Osteoblast (primary cell): ENCODE data around the gene CCDC167. TPM values are rescaled to one million over a fixed set of nuclear protein-coding genes. Genes with fewer than 3 reads are reported as not detected.
A peak's percentile ranks its signal among the peaks of the same experiment; 100 is the strongest.

Source experiments
- DNase-seq: peaks from one replicate; pipeline ENCODE4 v3.0.0; 2011; ENCODE audit warnings: low spot score, mixed read lengths; ENCODE audit not compliant: insufficient read length; ENCODE audit errors: missing footprints
- H2AFZ ChIP-seq: 2 replicates; pipeline ENCODE4 v1.6.0; 2011; ENCODE audit warnings: mild to moderate bottlenecking, low read length
- H3K27ac ChIP-seq: 2 replicates; pipeline ENCODE4 v1.5.1; 2011; ENCODE audit warnings: mild to moderate bottlenecking, low read depth, low read length, moderate library complexity
- H3K27me3 ChIP-seq: 2 replicates; pipeline ENCODE4 v1.6.0; 2012; ENCODE audit warnings: mild to moderate bottlenecking, control low read depth, inconsistent platforms, low read length, moderate library complexity; ENCODE audit not compliant: insufficient read depth
- H3K36me3 ChIP-seq: 2 replicates; pipeline ENCODE4 v1.5.1; 2011; ENCODE audit warnings: mild to moderate bottlenecking, low read length, control low read depth, moderate library complexity; ENCODE audit not compliant: insufficient read depth
- H3K4me1 ChIP-seq: 2 replicates; pipeline ENCODE4 v1.5.1; 2011; ENCODE audit warnings: mild to moderate bottlenecking, low read length, control low read depth, moderate library complexity; ENCODE audit not compliant: insufficient read depth
- H3K4me2 ChIP-seq: 2 replicates; pipeline ENCODE4 v1.6.0; 2011; ENCODE audit warnings: mild to moderate bottlenecking, low read length; ENCODE audit not compliant: insufficient read depth
- H3K4me3 ChIP-seq: fragments of 200-600 bp; sonication (generic); 3 replicates; pipeline ENCODE4 v1.5.1; 2012; ENCODE audit warnings: mild to moderate bottlenecking, low read length, inconsistent platforms; ENCODE audit not compliant: insufficient read depth
- H3K79me2 ChIP-seq: 2 replicates; pipeline ENCODE4 v1.6.0; 2012; ENCODE audit warnings: mild to moderate bottlenecking, low read length, control low read depth, inconsistent platforms; ENCODE audit not compliant: insufficient read depth
- H3K9me3 ChIP-seq: 2 replicates; pipeline ENCODE4 v1.5.1; 2011; ENCODE audit warnings: low read depth, low read length, control low read depth
- H4K20me1 ChIP-seq: 2 replicates; pipeline ENCODE4 v1.6.0; 2012; ENCODE audit warnings: mild to moderate bottlenecking, low read length, control low read depth; ENCODE audit not compliant: insufficient read depth
- CTCF ChIP-seq: IDR thresholded peaks from 2 replicates; pipeline ENCODE4 v1.5.1; 2011; ENCODE audit warnings: mild to moderate bottlenecking, low read depth, low read length, moderate library complexity; ENCODE audit errors: extremely low read depth
- total RNA-seq: library from RNA; depleted of rRNA; stranded (reverse); fragments of >200 nt; gene quantifications from 2 replicates; pipeline ENCODE4 v1.2.3, GENCODE V29; 2012

The CCDC167 gene
- total RNA-seq, 1 donor: 14.8 TPM

GRCh38 chr6:37463110-37463509 lies 36.6 kb downstream of the CCDC167 start:
- no peak overlapping the region for H3K4me3 ChIP-seq
- H3K27me3 ChIP-seq: no peaks in the 10 kb centered on the region
- no peaks in the 10 kb centered on the region for H4K20me1 ChIP-seq
- no peak overlapping the region for H2AFZ ChIP-seq
- no peaks in the 10 kb centered on the region for H3K79me2 ChIP-seq
- H3K4me2 ChIP-seq: no peak overlapping the region
- H3K9me3 ChIP-seq: no peaks in the 10 kb centered on the region
- no peaks in the 10 kb centered on the region for H3K4me1 ChIP-seq
- H3K27ac ChIP-seq: no peak overlapping the region
- no peak for DNase-seq
- peaks cover 63% of the 10 kb centered on the region for H3K36me3 ChIP-seq
- no peak for TF ChIP-seq CTCF

GRCh38 chr6:37460805-37461204 lies 38.9 kb downstream of the CCDC167 start:
- Histone ChIP-seq H3K4me3 (no peak overlapping the region), H4K20me1 (no peaks in the 10 kb centered on the region), H3K27ac (no peak overlapping the region), H3K79me2 (no peaks in the 10 kb centered on the region), H3K9me3 (no peaks in the 10 kb centered on the region), H3K27me3 (no peaks in the 10 kb centered on the region), H3K4me2 (no peak overlapping the region), H3K4me1 (peaks cover 21% of the 10 kb centered on the region), H2AFZ (no peak overlapping the region), H3K36me3 (peaks cover 58% of the 10 kb centered on the region)
- no peak for TF ChIP-seq CTCF
- no peak for DNase-seq

GRCh38 chr6:37459981-37460800 lies 39.5 kb downstream of the CCDC167 start:
- H3K4me2 ChIP-seq: no peak overlapping the region
- no peaks in the 10 kb centered on the region for H4K20me1 ChIP-seq
- H2AFZ ChIP-seq: no peak overlapping the region
- no peaks in the 10 kb centered on the region for H3K27me3 ChIP-seq
- no peak overlapping the region for H3K4me3 ChIP-seq
- no peak for DNase-seq
- H3K36me3 ChIP-seq: peaks cover 61% of the 10 kb centered on the region
- no peak overlapping the region for H3K27ac ChIP-seq
- H3K79me2 ChIP-seq: no peaks in the 10 kb centered on the region
- peaks cover 27% of the 10 kb centered on the region for H3K4me1 ChIP-seq
- no peaks in the 10 kb centered on the region for H3K9me3 ChIP-seq
- TF ChIP-seq CTCF: no peak

GRCh38 chr6:37456816-37457560 lies 42.7 kb downstream of the CCDC167 start:
- TF ChIP-seq CTCF: no peak
- H3K36me3 ChIP-seq: peaks cover 45% of the 10 kb centered on the region
- peak overlapping the region; percentile 99 for H3K27ac ChIP-seq

More at GRCh38 chr6:37456816-37457560, 42.7 kb downstream of the CCDC167 start:
- Histone ChIP-seq H4K20me1 (no peaks in the 10 kb centered on the region), H2AFZ (no peak overlapping the region), H3K27me3 (no peaks in the 10 kb centered on the region), H3K9me3 (no peaks in the 10 kb centered on the region), H3K79me2 (no peaks in the 10 kb centered on the region), H3K4me3 (peak overlapping the region; percentile 32), H3K4me1 (peaks cover 44% of the 10 kb centered on the region), H3K4me2 (peak overlapping the region; percentile 71)
- DNase-seq: peak; percentile 95
